Glomerular endothelial cell (primary cell): ENCODE data around the gene NUP214. TPM values are rescaled to one million over a fixed set of nuclear protein-coding genes. Genes with fewer than 3 reads are reported as not detected.

ENCODE experiments used
- total RNA-seq: library from RNA; depleted of rRNA; stranded (reverse); fragments of >200 nt; gene quantifications from 2 replicates; pipeline ENCODE4 v1.2.3, GENCODE V29; 2015

Gene NUP214
- total RNA-seq, 1 donor from 2014 or later, result 36.9 TPM

Other genes with a start within 250 kb of the NUP214 start
- gene QRFP, start 228.8 kb upstream of the NUP214 start, total RNA-seq, result not detected in 2 replicates
- gene FIBCD1, start 186.3 kb upstream of the NUP214 start, total RNA-seq, result 0.05 TPM in 1 of 2 replicates, not detected in the other
- 0.12 and 0.63 TPM in 2 replicates for gene LAMC3, start 116.4 kb upstream of the NUP214 start, total RNA-seq
- gene AIF1L, start 29.1 kb upstream of the NUP214 start, total RNA-seq, result 3.1 and 6.4 TPM in 2 replicates
- 8.2 and 25.2 TPM in 2 replicates for gene FAM78A, start 150.9 kb downstream of the NUP214 start, total RNA-seq
- gene PLPP7, start 164.1 kb downstream of the NUP214 start, total RNA-seq, result 3.3 and 4.4 TPM in 2 replicates